HL-60 (cell line): Measurements from ENCODE around the gene ADAM15.

Source experiments
- DNase-seq, 2 experiments: peaks; one replicate each; pipeline ENCODE4 v3.0.0-alpha.2; 2010 to 2020; ENCODE audit warnings: low read depth in 1 of 2, low spot score in 1 of 2
- H3K27ac ChIP-seq: fragments of 250-450 bp; sonication (Bioruptor Pico); replicated peaks from 2 replicates; pipeline ENCODE4 v1.5.1; 2020; ENCODE audit warnings: mild to moderate bottlenecking, moderate library complexity
- H3K27me3 ChIP-seq: fragments of 250-450 bp; sonication (Bioruptor Pico); 2 replicates; pipeline ENCODE4 v1.5.1; 2021; ENCODE audit warnings: mild to moderate bottlenecking, moderate library complexity; ENCODE audit not compliant: insufficient read depth, poor library complexity, severe bottlenecking
- H3K4me3 ChIP-seq: replicated peaks from 2 replicates; pipeline ENCODE4 v1.5.1; 2011; ENCODE audit warnings: mild to moderate bottlenecking, control low read depth, low read length; ENCODE audit not compliant: insufficient read depth
- CTCF ChIP-seq: IDR thresholded peaks from one replicate; pipeline ENCODE4 v1.5.1; 2011; ENCODE audit warnings: low read length, control low read depth, inconsistent platforms; ENCODE audit not compliant: insufficient read depth
- GABPA ChIP-seq: IDR thresholded peaks from 2 replicates; pipeline ENCODE4 v1.6.1; 2012; ENCODE audit warnings: low read depth
- POLR2AphosphoS5 ChIP-seq: IDR thresholded peaks from 2 replicates; pipeline ENCODE4 v1.6.1; 2012; ENCODE audit warnings: low read depth
- REST ChIP-seq: IDR thresholded peaks from 2 replicates; pipeline ENCODE4 v1.6.1; 2012; ENCODE audit warnings: low read depth; ENCODE audit not compliant: insufficient replicate concordance
- SPI1 ChIP-seq: IDR thresholded peaks from 2 replicates; pipeline ENCODE4 v1.6.1; 2012; ENCODE audit warnings: low read depth, mild to moderate bottlenecking, borderline replicate concordance

ADAM15 gene

GRCh38 chr1:155007251-155007828, 43.8 kb upstream of the ADAM15 start:
- peak overlapping the region; percentile 76 for H3K4me3 ChIP-seq
- peak overlapping the region; percentile 94 for H3K27ac ChIP-seq
- TF ChIP-seq CTCF (no peak), REST (no peak), POLR2AphosphoS5 (no peak), GABPA (no peak), SPI1 (no peak)
- DNase-seq, result no peak
- no peaks in the 10 kb centered on the region for H3K27me3 ChIP-seq

- TF ChIP-seq POLR2AphosphoS5 (peak; percentile 48; the same call in 1 of the 2 replicates), SPI1 (peak; percentile 13; the same call in 1 of the 2 replicates), REST (no peak)
- Histone ChIP-seq H3K27ac (peak overlapping the region; percentile 94), H3K4me3 (peak overlapping the region; percentile 76), H3K27me3 (no peaks in the 10 kb centered on the region)
- DNase-seq, result peak; percentile 90 to 92
These were observed 42.8 kb upstream of the ADAM15 start for GRCh38 chr1:155008015-155008941.

- Histone ChIP-seq H3K27me3 (no peaks in the 10 kb centered on the region), H3K27ac (peak overlapping the region; percentile 94), H3K4me3 (peak overlapping the region; percentile 76)
- DNase-seq, result no peak
- 0 out of 2 replicates have a peak, but pooled peaks have one; percentile 2 for TF ChIP-seq POLR2AphosphoS5
- no peak for TF ChIP-seq SPI1
- no peak for TF ChIP-seq GABPA
- no peak for TF ChIP-seq REST
- no peak for TF ChIP-seq CTCF
These were observed 41.9 kb upstream of the ADAM15 start for GRCh38 chr1:155009221-155009711.
